HEK293 (cell line): ENCODE results near the gene PTPRN2.

Experiments
- CTCF ChIP-seq: fragments of 450-650 bp; formaldehyde crosslinking; IDR thresholded peaks from 2 replicates; pipeline ENCODE4 v1.5.1; 2016; ENCODE audit warnings: missing biosample characterization, missing genetic modification characterization
- INSM2 ChIP-seq: fragments of 450-650 bp; formaldehyde crosslinking; IDR thresholded peaks from 2 replicates; pipeline ENCODE4 v1.5.1; 2016; ENCODE audit warnings: missing biosample characterization, missing genetic modification characterization
- KLF8 ChIP-seq: fragments of 450-650 bp; formaldehyde crosslinking; IDR thresholded peaks from 2 replicates; pipeline ENCODE4 v1.5.1; 2016; ENCODE audit warnings: missing biosample characterization, missing genetic modification characterization
- MYNN ChIP-seq: fragments of 450-650 bp; formaldehyde crosslinking; IDR thresholded peaks from 2 replicates; pipeline ENCODE4 v1.5.1; 2016; ENCODE audit warnings: missing biosample characterization, missing genetic modification characterization, borderline replicate concordance
- MZF1 ChIP-seq: fragments of 450-650 bp; formaldehyde crosslinking; IDR thresholded peaks from 2 replicates; pipeline ENCODE4 v1.5.1; 2017; ENCODE audit warnings: missing biosample characterization, missing genetic modification characterization, borderline replicate concordance
- SALL2 ChIP-seq: fragments of 450-650 bp; formaldehyde crosslinking; IDR thresholded peaks from 2 replicates; pipeline ENCODE4 v1.5.0; 2017; ENCODE audit warnings: missing biosample characterization, mild to moderate bottlenecking, missing genetic modification characterization, borderline replicate concordance
- ZBTB8A ChIP-seq: fragments of 450-650 bp; formaldehyde crosslinking; IDR thresholded peaks from 2 replicates; pipeline ENCODE4 v1.5.1; 2016; ENCODE audit warnings: missing biosample characterization, missing genetic modification characterization
- ZNF112 ChIP-seq: fragments of 450-650 bp; formaldehyde crosslinking; IDR thresholded peaks from 2 replicates; pipeline ENCODE4 v1.5.0; 2017; ENCODE audit warnings: missing biosample characterization, missing genetic modification characterization
- ZNF23 ChIP-seq: fragments of 450-650 bp; formaldehyde crosslinking; IDR thresholded peaks from 2 replicates; pipeline ENCODE4 v1.5.1; 2016; ENCODE audit warnings: missing biosample characterization, missing genetic modification characterization, borderline replicate concordance
- ZNF274 ChIP-seq, 2 experiments: fragments of 200-500 bp in 1 of 2; fragments of 450-650 bp in 1 of 2; sonication (Bioruptor generic) in 1 of 2; formaldehyde crosslinking in 1 of 2; IDR thresholded peaks; 2 replicates each; pipeline versions ENCODE4 v1.5.1 to v1.6.1; 2014 to 2016; ENCODE audit warnings: borderline replicate concordance in 1 of 2, inconsistent platforms in 1 of 2, low read length in 1 of 2, missing biosample characterization in 1 of 2, missing genetic modification characterization in 1 of 2
- ZNF558 ChIP-seq: fragments of 450-650 bp; formaldehyde crosslinking; IDR thresholded peaks from 2 replicates; pipeline ENCODE4 v1.5.1; 2016; ENCODE audit warnings: missing biosample characterization, missing genetic modification characterization
- ZNF596 ChIP-seq: fragments of 450-650 bp; IDR thresholded peaks from 2 replicates; pipeline ENCODE4 v1.5.0; 2018; ENCODE audit warnings: missing biosample characterization, mild to moderate bottlenecking, missing genetic modification characterization, moderate library complexity
- ZNF621 ChIP-seq: fragments of 450-650 bp; formaldehyde crosslinking; IDR thresholded peaks from 2 replicates; pipeline ENCODE4 v1.5.1; 2017; ENCODE audit warnings: missing biosample characterization, missing genetic modification characterization
- ZNF639 ChIP-seq: fragments of 450-650 bp; formaldehyde crosslinking; IDR thresholded peaks from 2 replicates; pipeline ENCODE4 v1.5.1; 2016; ENCODE audit warnings: missing biosample characterization, missing genetic modification characterization

DNA sequence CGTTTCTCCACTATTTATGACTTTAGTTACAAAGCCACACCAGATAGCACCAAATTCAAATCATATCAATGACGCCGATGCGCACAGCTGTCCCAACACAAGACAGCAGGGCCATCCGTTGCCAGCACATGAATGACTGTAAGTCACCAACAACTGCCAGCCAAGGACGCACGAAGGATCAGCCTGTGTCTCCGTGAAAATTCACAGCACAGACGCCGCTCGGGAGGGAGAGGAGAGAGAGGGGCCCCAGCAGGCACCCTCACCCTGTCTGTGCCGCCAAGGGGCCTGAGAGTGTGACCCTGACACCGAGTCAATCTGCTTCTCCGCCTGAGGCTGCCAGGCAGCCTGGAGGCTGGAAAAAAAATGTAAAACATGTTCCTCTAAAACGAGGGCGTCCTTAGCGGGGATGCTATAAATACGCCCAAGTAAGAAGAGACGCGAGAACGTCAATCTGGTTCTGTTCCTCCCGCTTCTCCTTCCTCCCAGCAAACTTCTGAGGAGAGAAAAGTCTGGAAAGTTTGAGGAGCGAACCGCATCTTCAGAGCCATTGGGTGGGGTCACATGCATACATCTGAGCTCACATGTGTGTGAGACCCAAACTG, 111.2 kb downstream of the PTPRN2 start:
- TF ChIP-seq ZNF274 (IDR thresholded peaks at IDR 0.05; ENCODE audit: low read length) (no peak), ZNF274 (tag by site-specific recombination; IDR thresholded peaks at IDR 0.05; ENCODE audit: borderline replicate concordance) (no peak), CTCF (tag by site-specific recombination) (no peak), ZNF596 (tag by site-specific recombination) (no peak), ZNF558 (tag by site-specific recombination) (no peak), ZNF639 (tag by site-specific recombination) (no peak), ZNF23 (tag by site-specific recombination) (no peak), ZNF621 (tag by site-specific recombination) (no peak), ZBTB8A (no peak), MYNN (tag by site-specific recombination) (no peak), MZF1 (tag by site-specific recombination) (no peak), SALL2 (tag by site-specific recombination) (no peak), KLF8 (tag by site-specific recombination) (no peak), INSM2 (no peak), ZNF112 (tag by site-specific recombination) (no peak)
